Measurements from ENCODE around the gene CALHM5. TPM values are rescaled to one million over a fixed set of nuclear protein-coding genes. Genes with fewer than 3 reads are reported as not detected.

The CALHM5 gene
- total RNA-seq, 1 experiment from 2014 or later, result 0.05 TPM

DNA sequence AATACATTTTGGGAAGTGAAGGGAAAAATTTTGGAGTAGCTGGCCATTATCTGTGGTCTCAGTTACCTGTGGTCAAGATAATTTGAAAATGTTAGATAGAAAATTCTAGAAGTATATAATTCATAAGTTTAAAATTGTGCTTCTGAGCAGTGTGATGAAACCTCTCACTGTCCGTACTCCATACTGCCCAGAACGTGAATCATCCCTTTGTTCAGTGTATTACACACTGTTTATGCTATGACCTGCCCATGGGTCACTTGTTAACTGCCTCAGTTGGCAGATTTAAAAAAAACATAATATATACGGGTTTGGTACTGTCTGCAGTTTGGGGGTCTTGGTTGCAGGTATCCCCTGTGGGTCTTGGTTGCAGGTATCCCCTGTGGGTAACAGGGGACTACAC is 4.1 kb upstream of the CALHM5 start:
- H4K20me1 ChIP-seq (ENCODE audit: insufficient read depth), result no peaks in the 10 kb centered on the region
- H3K27ac ChIP-seq (ENCODE audit: low read depth, low read length), result no peak overlapping the region
- H3K79me2 ChIP-seq (ENCODE audit: insufficient read depth, low read length), result no peaks in the 10 kb centered on the region
- H3K36me3 ChIP-seq (ENCODE audit: control insufficient read depth in 1 of 2, insufficient read depth in 2 of 2, low read length in 2 of 2), result no peaks in the 10 kb centered on the region
- TF ChIP-seq EGR1 (IDR thresholded peaks at IDR 0.05; ENCODE audit: low read depth) (no peak), ZNF274 (IDR thresholded peaks at IDR 0.05; ENCODE audit: low read depth, low read length) (no peak), FOSL1 (IDR thresholded peaks at IDR 0.05; ENCODE audit: low read depth) (no peak), SIN3A (IDR thresholded peaks at IDR 0.05; ENCODE audit: low read depth) (no peak), EZH2phosphoT487 (IDR thresholded peaks at IDR 0.05; ENCODE audit: borderline replicate concordance) (no peak), SP1 (IDR thresholded peaks at IDR 0.05; ENCODE audit: low read depth) (no peak), RAD21 (IDR thresholded peaks at IDR 0.05; ENCODE audit: low read depth) (no peak), SRF (IDR thresholded peaks at IDR 0.05; ENCODE audit: low read depth) (no peak), CBX3 (IDR thresholded peaks at IDR 0.05; ENCODE audit: low read depth) (no peak), POLR2A (IDR thresholded peaks at IDR 0.05; ENCODE audit: borderline replicate concordance, extremely low read depth, insufficient read depth, insufficient read length) (no peak), CEBPB (IDR thresholded peaks at IDR 0.05; ENCODE audit: low read depth) (no peak)
- TF ChIP-seq, protein P1, sequence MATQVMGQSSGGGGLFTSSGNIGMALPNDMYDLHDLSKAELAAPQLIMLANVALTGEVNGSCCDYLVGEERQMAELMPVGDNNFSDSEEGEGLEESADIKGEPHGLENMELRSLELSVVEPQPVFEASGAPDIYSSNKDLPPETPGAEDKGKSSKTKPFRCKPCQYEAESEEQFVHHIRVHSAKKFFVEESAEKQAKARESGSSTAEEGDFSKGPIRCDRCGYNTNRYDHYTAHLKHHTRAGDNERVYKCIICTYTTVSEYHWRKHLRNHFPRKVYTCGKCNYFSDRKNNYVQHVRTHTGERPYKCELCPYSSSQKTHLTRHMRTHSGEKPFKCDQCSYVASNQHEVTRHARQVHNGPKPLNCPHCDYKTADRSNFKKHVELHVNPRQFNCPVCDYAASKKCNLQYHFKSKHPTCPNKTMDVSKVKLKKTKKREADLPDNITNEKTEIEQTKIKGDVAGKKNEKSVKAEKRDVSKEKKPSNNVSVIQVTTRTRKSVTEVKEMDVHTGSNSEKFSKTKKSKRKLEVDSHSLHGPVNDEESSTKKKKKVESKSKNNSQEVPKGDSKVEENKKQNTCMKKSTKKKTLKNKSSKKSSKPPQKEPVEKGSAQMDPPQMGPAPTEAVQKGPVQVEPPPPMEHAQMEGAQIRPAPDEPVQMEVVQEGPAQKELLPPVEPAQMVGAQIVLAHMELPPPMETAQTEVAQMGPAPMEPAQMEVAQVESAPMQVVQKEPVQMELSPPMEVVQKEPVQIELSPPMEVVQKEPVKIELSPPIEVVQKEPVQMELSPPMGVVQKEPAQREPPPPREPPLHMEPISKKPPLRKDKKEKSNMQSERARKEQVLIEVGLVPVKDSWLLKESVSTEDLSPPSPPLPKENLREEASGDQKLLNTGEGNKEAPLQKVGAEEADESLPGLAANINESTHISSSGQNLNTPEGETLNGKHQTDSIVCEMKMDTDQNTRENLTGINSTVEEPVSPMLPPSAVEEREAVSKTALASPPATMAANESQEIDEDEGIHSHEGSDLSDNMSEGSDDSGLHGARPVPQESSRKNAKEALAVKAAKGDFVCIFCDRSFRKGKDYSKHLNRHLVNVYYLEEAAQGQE (IDR thresholded peaks at IDR 0.05; ENCODE audit: low read depth), result no peak
- TF ChIP-seq, protein P2, sequence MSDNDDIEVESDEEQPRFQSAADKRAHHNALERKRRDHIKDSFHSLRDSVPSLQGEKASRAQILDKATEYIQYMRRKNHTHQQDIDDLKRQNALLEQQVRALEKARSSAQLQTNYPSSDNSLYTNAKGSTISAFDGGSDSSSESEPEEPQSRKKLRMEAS (IDR thresholded peaks at IDR 0.05), result no peak
- TF ChIP-seq, protein P3, sequence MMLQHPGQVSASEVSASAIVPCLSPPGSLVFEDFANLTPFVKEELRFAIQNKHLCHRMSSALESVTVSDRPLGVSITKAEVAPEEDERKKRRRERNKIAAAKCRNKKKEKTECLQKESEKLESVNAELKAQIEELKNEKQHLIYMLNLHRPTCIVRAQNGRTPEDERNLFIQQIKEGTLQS (IDR thresholded peaks at IDR 0.05), result no peak
- ATAC-seq (no peak), DNase-seq (ENCODE audit: low read depth, low spot score) (no peak)
- H3K9me2 ChIP-seq (ENCODE audit: insufficient read depth), result no peaks in the 10 kb centered on the region
- POLR2A ChIA-PET, result no interaction called here
- no peak overlapping the region for H2AFZ ChIP-seq (ENCODE audit: low read depth, low read length, poor library complexity, severe bottlenecking)
- RAD21 ChIA-PET (ENCODE audit: low non-redundant PET in 1 of 2, low total read pairs in 2 of 2, uncharacterized antibody in 2 of 2, unreplicated experiment in 2 of 2), result no interaction called here
- H3K4me2 ChIP-seq (ENCODE audit: low read length), result no peak overlapping the region
- peaks cover 0 to 9% of the 10 kb centered on the region in 2 experiments; a peak in 2 of 4 replicates for H3K4me1 ChIP-seq (ENCODE audit: control insufficient read depth in 1 of 2, insufficient read depth in 2 of 2, low read length in 2 of 2)
- CTCF ChIA-PET, result no interaction called here
- no TSS peak for BruUV-seq (replicated peaks)
- H3K9ac ChIP-seq (ENCODE audit: low read length), result no peak overlapping the region
- H3K27me3 ChIP-seq (ENCODE audit: insufficient read depth, low read length), result no peaks in the 10 kb centered on the region
- no peaks in the 10 kb centered on the region for H3K9me3 ChIP-seq (ENCODE audit: control insufficient read depth in 1 of 2, insufficient read depth in 1 of 2, low read depth in 1 of 2, low read length in 2 of 2)
- no peak overlapping the region for H3K4me3 ChIP-seq (replicated peaks in 1 of 2; ENCODE audit: low read depth in 1 of 2, low read length in 2 of 2)
- intact Hi-C loops (cut with micrococcal nuclease), result no loop called here

Data from HCT116 (cell line).